Measurements from ENCODE around the gene YDJC. TPM values are rescaled to one million over a fixed set of nuclear protein-coding genes. Genes with fewer than 3 reads are reported as not detected.

YDJC gene
- total and polyA plus RNA-seq, 2 of the 4 experiments (the other 2 are of a cell fraction): 8.1 to 23.6 TPM

- ChIA-PET POLR2A (ENCODE audit: unreplicated experiment) (no interaction called here), CTCF (no interaction called here)
- BruUV-seq (replicated peaks): no TSS peak
- Histone ChIP-seq H2BK20ac (ENCODE audit: low read depth, low read length) (no peak overlapping the region), H3K9ac (ENCODE audit: low read depth, low read length) (no peak overlapping the region), H2BK120ac (ENCODE audit: low read depth, low read length) (no peak overlapping the region), H3K23ac (ENCODE audit: low read depth, low read length) (no peak overlapping the region), H3K4me1 (ENCODE audit: control insufficient read depth, insufficient read depth, low read length) (peaks cover 2% of the 10 kb centered on the region), H3K4me2 (ENCODE audit: low read depth, low read length) (no peak overlapping the region), H3K9me1 (ENCODE audit: insufficient read depth, low read length) (peaks cover 7% of the 10 kb centered on the region), H2AK5ac (ENCODE audit: low read depth, low read length) (no peak overlapping the region), H3K27me3 (ENCODE audit: control insufficient read depth, insufficient read depth, low read length) (no peaks in the 10 kb centered on the region), H3K56ac (ENCODE audit: extremely low read depth, insufficient read depth, low read length) (no peak overlapping the region), H3K27ac (ENCODE audit: insufficient read depth, low read length) (no peak overlapping the region), H3K79me1 (ENCODE audit: low read depth in 1 of 2, low read length in 2 of 2) (peaks cover 27 to 45% of the 10 kb centered on the region in 2 experiments), H4K91ac (ENCODE audit: insufficient read depth, low read depth, low read length) (no peak overlapping the region), H4K8ac (ENCODE audit: low read depth in 2 of 2, low read length in 2 of 2) (no peak overlapping the region), H4K5ac (ENCODE audit: low read depth, low read length) (no peak overlapping the region), H3K4me3 (ENCODE audit: insufficient read depth, low read depth, low read length) (no peak overlapping the region), H3K14ac (replicated peaks; ENCODE audit: low read depth, low read length) (no peak overlapping the region), H3K9me3 (ENCODE audit: control insufficient read depth, insufficient read depth, low read length) (no peaks in the 10 kb centered on the region), H3K18ac (ENCODE audit: low read depth, low read length) (no peak overlapping the region), H3K4ac (ENCODE audit: low read depth, low read length) (no peak overlapping the region), H4K20me1 (ENCODE audit: insufficient read depth, low read length) (no peaks in the 10 kb centered on the region; the same call in none of the 2 replicates), H2BK15ac (ENCODE audit: low read depth, low read length) (no peak overlapping the region), H2BK5ac (ENCODE audit: low read depth, low read length, poor library complexity, severe bottlenecking) (no peak overlapping the region), H3K36me3 (ENCODE audit: control insufficient read depth, insufficient read depth, low read length) (peaks cover 25% of the 10 kb centered on the region), H2AK9ac (replicated peaks; ENCODE audit: low read depth, low read length, poor library complexity) (no peak overlapping the region), H2AFZ (replicated peaks; ENCODE audit: low read length, poor library complexity) (no peak overlapping the region)
- dilution Hi-C loops (cut with HindIII; ENCODE audit: low sequenced_read_pairs, unreplicated experiment): no loop called here
- 92% methylated on average over 2 of the region's 9 CpGs; no CpG with 5 or more reads in 1 of the 2 experiments for WGBS, 2 experiments (ENCODE audit: extremely low coverage in 2 of 2, insufficient read length in 1 of 2)
- ATAC-seq (ENCODE audit: low read depth): no peak
- in situ Hi-C loops (cut with MboI; ENCODE audit: low sequenced_read_pairs): no loop called here
- intact Hi-C loops (cut with micrococcal nuclease): loop anchor here (5.0 kb wide), 1 partner anchor 268 kb away; no protein-coding TSS in a partner anchor
- DNase-seq: no peak
- TF ChIP-seq RFX5 (IDR thresholded peaks at IDR 0.05; ENCODE audit: low read depth, low read length) (no peak), CTCF (conservative IDR thresholded peaks at IDR 0.05; ENCODE audit: low read depth, low read length) (no peak), POLR2A (IDR thresholded peaks at IDR 0.05; ENCODE audit: low read depth, low read length) (no peak), RCOR1 (IDR thresholded peaks at IDR 0.05; ENCODE audit: insufficient replicate concordance, low read length) (no peak), MAFK (IDR thresholded peaks at IDR 0.05; ENCODE audit: low read depth, low read length) (no peak), RAD21 (IDR thresholded peaks at IDR 0.05; ENCODE audit: low read length) (no peak), USF2 (IDR thresholded peaks at IDR 0.05; ENCODE audit: low read depth, low read length) (no peak), MAZ (IDR thresholded peaks at IDR 0.05; ENCODE audit: borderline replicate concordance, low read depth, low read length) (no peak), CEBPB (IDR thresholded peaks at IDR 0.05; ENCODE audit: low read depth, low read length) (no peak), SMC3 (IDR thresholded peaks at IDR 0.05; ENCODE audit: low read depth, low read length) (no peak), FOS (IDR thresholded peaks at IDR 0.05; ENCODE audit: low read depth, low read length) (no peak), NFE2L2 (IDR thresholded peaks at IDR 0.05; ENCODE audit: low read depth, low read length) (no peak), BHLHE40 (IDR thresholded peaks at IDR 0.05; ENCODE audit: low read depth, low read length) (no peak)
Observed at GRCh38 chr22:21669026-21669425, 39.2 kb upstream of the YDJC start.

Measured in IMR-90 (cell line).